Heart left ventricle (tissue), 13 donors: ENCODE data around the gene TMEM239.

Source experiments
- CTCF ChIP-seq, 12 donors: fragments of 200-600 bp; sonication (generic) in 4 of 12; IDR thresholded peaks; one replicate each; pipeline versions ENCODE4 v1.5.0 to v1.8.0; 2018 to 2022; ENCODE audit warnings: antibody characterized with exemption in 12 of 12, mild to moderate bottlenecking in 5 of 12
- POLR2A ChIP-seq, 2 donors: fragments of 450-650 bp; IDR thresholded peaks; one replicate each; pipeline ENCODE4 v1.6.1; 2017; ENCODE audit warnings: antibody characterized with exemption in 2 of 2, mild to moderate bottlenecking in 2 of 2, moderate library complexity in 2 of 2
- donor health status: ischemic (EF 13 %, LVEDD 7.1; RV severe dilation, severe dysfunction).
- donor health status: DM: no; HTN: yes; CAD: no.
- donor health status: DM: no; HTN: no; CAD: no.
- donor health status: ischemic (EF 25% LVEDD 6.9; RV normal size, moderate dysfunction).
- donor health status: ischemic (EF 25% LVEDD 5.7; RV mildly dilated, moderate dysfunction).
- donor health status: ischemic (EF 35%, LVEDD 5.7; RV mildly dilated, moderate dysfunction).
- donor health status: nonischemic (EF 11% LVEDD 7.7; RV severe dilation, severe dysfunction).
- donor health status: DM: yes; HTN: yes; CAD: no.
- donor health status: PGD.
- donor health status: ischemic (EF 29% LVEDD 5.4; RV normal size, mild dysfunction).
- donor health status: nonischemic (EF 23%, LVEDD 6.1; RV moderate dilation, normal function).

GRCh38 chr20:2833761-2834160 is 17.6 kb downstream of the TMEM239 start:
- TF ChIP-seq CTCF (IDR thresholded peaks at IDR 0.05), result no peak
- TF ChIP-seq POLR2A (IDR thresholded peaks at IDR 0.05), result no peak
